ENCODE results near the gene DAB2IP.

Gene DAB2IP

DNA sequence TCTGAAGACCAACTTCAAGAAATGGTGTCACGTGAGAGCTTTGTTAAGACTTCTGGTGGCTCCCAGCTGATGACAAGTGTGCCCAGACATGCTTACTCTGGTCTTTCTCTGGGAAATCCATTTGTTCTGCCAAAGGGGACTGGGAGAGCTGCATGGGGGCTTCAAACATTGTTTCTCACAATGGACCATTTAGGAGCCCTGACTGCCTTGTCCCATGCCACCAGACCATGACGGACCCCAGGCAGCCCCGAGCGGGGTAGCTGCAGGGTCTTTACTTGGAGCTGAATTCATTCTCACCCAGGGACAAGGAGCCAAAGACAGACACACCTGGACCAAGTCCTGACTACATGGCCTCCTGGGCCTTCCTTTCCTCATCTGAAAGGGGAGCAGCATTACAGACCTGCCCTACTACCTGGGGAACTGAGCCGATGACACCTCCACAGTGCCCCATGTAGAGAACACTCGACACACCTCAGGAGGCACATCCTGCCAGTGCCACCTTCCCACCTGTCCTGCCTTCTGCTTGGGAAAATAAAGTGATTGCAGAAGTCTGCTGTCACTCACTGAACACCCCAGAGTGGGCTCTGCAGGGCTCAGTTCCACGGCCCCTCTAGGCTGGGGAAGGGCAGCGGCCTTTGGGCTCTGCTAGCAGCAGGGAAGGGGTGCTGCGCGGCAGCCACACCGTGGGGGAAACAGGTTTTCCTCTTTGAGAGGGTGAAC, 169.0 kb downstream of the DAB2IP start:
- TF ChIP-seq EZH2 (IDR thresholded peaks at IDR 0.05; ENCODE audit: borderline replicate concordance, low read depth, low read length, severe bottlenecking) (no peak), CTCF (IDR thresholded peaks at IDR 0.05; ENCODE audit: borderline replicate concordance, extremely low read depth, low read length, poor library complexity, severe bottlenecking) (no peak)
- Histone ChIP-seq H2AFZ (ENCODE audit: low read depth, low read length) (no peak overlapping the region), H3K36me3 (ENCODE audit: insufficient read depth, low read length) (no peaks in the 10 kb centered on the region), H3K4me1 (ENCODE audit: insufficient read depth, low read length) (no peaks in the 10 kb centered on the region), H3K27me3 (ENCODE audit: insufficient read depth, low read length, poor library complexity) (no peaks in the 10 kb centered on the region), H3K79me2 (ENCODE audit: insufficient read depth, low read length) (no peaks in the 10 kb centered on the region), H3K9me3 (ENCODE audit: insufficient read depth, low read length, severe bottlenecking) (no peaks in the 10 kb centered on the region), H3K4me3 (ENCODE audit: low read depth in 1 of 2, low read length in 2 of 2) (no peak overlapping the region), H3K27ac (ENCODE audit: low read length) (no peak overlapping the region), H3K4me2 (ENCODE audit: insufficient read depth, low read length) (no peak overlapping the region), H4K20me1 (ENCODE audit: insufficient read depth, low read length) (no peaks in the 10 kb centered on the region), H3K9ac (ENCODE audit: low read depth, low read length) (no peak overlapping the region)
- DNase-seq (no peak), ATAC-seq (ENCODE audit: insufficient read depth, low read depth) (no peak)

DNA sequence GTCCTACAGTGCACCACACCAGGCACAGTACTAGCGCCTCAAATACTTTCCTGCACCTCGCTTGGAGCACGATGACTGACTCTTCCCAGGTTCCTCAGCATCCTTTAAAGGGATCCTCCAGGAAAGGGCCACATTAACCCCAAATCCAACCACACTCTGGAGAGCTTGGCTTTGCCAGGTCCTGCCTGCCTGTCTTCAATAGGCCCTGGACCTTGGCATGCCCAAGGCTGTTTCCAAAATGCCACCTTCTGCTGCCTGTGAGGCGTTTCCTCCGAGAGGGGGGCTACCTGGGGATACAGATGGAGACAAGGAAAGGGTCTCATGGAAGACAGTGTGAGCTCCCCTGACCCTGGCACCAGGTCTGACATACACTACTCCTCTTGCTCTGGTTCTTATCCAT, 169.9 kb downstream of the DAB2IP start:
- TF ChIP-seq CTCF (IDR thresholded peaks at IDR 0.05; ENCODE audit: borderline replicate concordance, extremely low read depth, low read length, poor library complexity, severe bottlenecking) (no peak), EZH2 (IDR thresholded peaks at IDR 0.05; ENCODE audit: borderline replicate concordance, low read depth, low read length, severe bottlenecking) (no peak)
- ATAC-seq (ENCODE audit: insufficient read depth, low read depth) (no peak), DNase-seq (no peak)
- Histone ChIP-seq H3K36me3 (ENCODE audit: insufficient read depth, low read length) (no peaks in the 10 kb centered on the region), H2AFZ (ENCODE audit: low read depth, low read length) (no peak overlapping the region), H3K27ac (ENCODE audit: low read length) (no peak overlapping the region), H3K4me3 (ENCODE audit: low read depth in 1 of 2, low read length in 2 of 2) (no peak overlapping the region), H4K20me1 (ENCODE audit: insufficient read depth, low read length) (no peaks in the 10 kb centered on the region), H3K4me1 (ENCODE audit: insufficient read depth, low read length) (no peaks in the 10 kb centered on the region), H3K27me3 (ENCODE audit: insufficient read depth, low read length, poor library complexity) (no peaks in the 10 kb centered on the region), H3K9me3 (ENCODE audit: insufficient read depth, low read length, severe bottlenecking) (no peaks in the 10 kb centered on the region), H3K4me2 (ENCODE audit: insufficient read depth, low read length) (no peak overlapping the region), H3K79me2 (ENCODE audit: insufficient read depth, low read length) (no peaks in the 10 kb centered on the region), H3K9ac (ENCODE audit: low read depth, low read length) (no peak overlapping the region)

DNA sequence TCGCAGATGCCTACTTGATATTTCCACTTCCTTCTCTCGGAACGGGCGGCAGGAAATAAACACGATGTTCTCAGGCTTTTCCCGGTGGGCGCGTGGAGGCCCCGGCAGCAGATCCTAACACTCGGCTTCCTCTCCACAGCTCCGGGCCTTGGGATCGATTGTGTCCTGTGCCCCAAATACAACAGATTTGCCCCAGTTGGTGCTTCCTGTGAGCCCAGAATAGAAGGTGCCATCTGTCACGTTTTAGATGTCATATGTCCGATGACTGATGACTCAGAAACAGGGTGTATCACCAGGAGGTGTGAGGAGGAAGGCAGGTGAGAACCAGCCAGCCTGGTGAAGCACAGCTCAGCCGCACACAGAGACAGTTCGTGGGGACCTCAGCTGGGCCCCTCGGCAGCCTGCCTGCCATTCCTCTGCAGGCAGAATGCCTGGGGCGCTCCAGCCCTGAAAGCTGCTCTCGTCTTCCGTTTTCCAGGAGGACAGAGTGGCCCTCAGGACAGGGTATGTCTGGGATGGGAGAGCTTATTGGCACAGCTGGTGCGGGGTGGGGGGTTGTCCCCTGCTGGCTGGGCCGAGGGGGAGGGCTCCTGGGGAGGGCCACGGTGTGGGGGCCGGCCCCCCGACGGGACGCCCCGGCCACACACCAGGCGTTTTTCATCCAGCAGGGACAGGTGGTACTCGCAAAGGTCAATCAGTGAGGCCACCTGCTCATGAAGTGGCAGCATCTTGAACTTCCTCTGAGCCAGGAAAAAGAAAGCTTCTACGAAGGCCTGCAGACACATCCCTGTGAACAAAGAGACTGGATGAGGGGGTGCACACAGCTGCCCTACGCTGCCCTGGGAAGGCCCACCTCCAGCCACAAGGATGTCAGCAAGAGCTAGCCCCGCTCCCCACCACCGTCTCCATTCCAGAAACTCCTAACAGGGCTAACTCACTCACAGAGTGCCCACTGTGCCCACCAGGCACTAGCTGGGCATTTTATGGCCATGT, 171.0 kb downstream of the DAB2IP start:
- Histone ChIP-seq H2AFZ (ENCODE audit: low read depth, low read length) (no peak overlapping the region), H3K4me2 (ENCODE audit: insufficient read depth, low read length) (no peak overlapping the region), H3K27me3 (ENCODE audit: insufficient read depth, low read length, poor library complexity) (no peaks in the 10 kb centered on the region), H4K20me1 (ENCODE audit: insufficient read depth, low read length) (no peaks in the 10 kb centered on the region), H3K4me3 (ENCODE audit: low read depth in 1 of 2, low read length in 2 of 2) (no peak overlapping the region), H3K36me3 (ENCODE audit: insufficient read depth, low read length) (no peaks in the 10 kb centered on the region), H3K4me1 (ENCODE audit: insufficient read depth, low read length) (no peaks in the 10 kb centered on the region), H3K27ac (ENCODE audit: low read length) (no peak overlapping the region), H3K9me3 (ENCODE audit: insufficient read depth, low read length, severe bottlenecking) (no peaks in the 10 kb centered on the region), H3K79me2 (ENCODE audit: insufficient read depth, low read length) (no peaks in the 10 kb centered on the region), H3K9ac (ENCODE audit: low read depth, low read length) (no peak overlapping the region)
- DNase-seq (no peak), ATAC-seq (ENCODE audit: insufficient read depth, low read depth) (no peak)
- TF ChIP-seq CTCF (IDR thresholded peaks at IDR 0.05; ENCODE audit: borderline replicate concordance, extremely low read depth, low read length, poor library complexity, severe bottlenecking) (no peak), EZH2 (IDR thresholded peaks at IDR 0.05; ENCODE audit: borderline replicate concordance, low read depth, low read length, severe bottlenecking) (no peak)

Measured in DND-41 (cell line).